HG03108 (cell line): ENCODE data around the gene ABCG1.

Experiments
- ATAC-seq: cut with Tn5 transposase; IDR thresholded peaks from one replicate; pipeline ENCODE4 v1.9.1; 2021; ENCODE audit warnings: moderate library complexity; ENCODE audit not compliant: unreplicated experiment

The ABCG1 gene

GRCh38 chr21:42250422-42251403, 31.8 kb downstream of the ABCG1 start:
- ATAC-seq: no peak

- ATAC-seq: no peak
Observed at GRCh38 chr21:42251654-42252324, 32.8 kb downstream of the ABCG1 start.

- no peak for ATAC-seq
Observed at GRCh38 chr21:42252325-42252654, 33.4 kb downstream of the ABCG1 start.

- no peak for ATAC-seq
Observed at GRCh38 chr21:42252778-42253340, 33.9 kb downstream of the ABCG1 start.

GRCh38 chr21:42253466-42253865, 34.5 kb downstream of the ABCG1 start:
- ATAC-seq: no peak

- no peak for ATAC-seq
Observed at GRCh38 chr21:42254083-42254482, 35.1 kb downstream of the ABCG1 start.

GRCh38 chr21:42254651-42255601, 36.0 kb downstream of the ABCG1 start:
- no peak for ATAC-seq

- no peak for ATAC-seq
Observed at GRCh38 chr21:42255825-42256224, 36.9 kb downstream of the ABCG1 start.

- no peak for ATAC-seq
Observed at GRCh38 chr21:42256316-42256715, 37.4 kb downstream of the ABCG1 start.

- ATAC-seq: no peak
Observed at GRCh38 chr21:42257091-42257765, 38.3 kb downstream of the ABCG1 start.

- peak; percentile 62 for ATAC-seq
Observed at GRCh38 chr21:42258150-42258884, 39.4 kb downstream of the ABCG1 start.

GRCh38 chr21:42258885-42259407, 40.0 kb downstream of the ABCG1 start:
- no peak for ATAC-seq

- no peak for ATAC-seq
Observed at GRCh38 chr21:42260121-42260520, 41.2 kb downstream of the ABCG1 start.

- ATAC-seq: no peak
Observed at GRCh38 chr21:42261829-42262200, 42.9 kb downstream of the ABCG1 start.

- no peak for ATAC-seq
Observed at GRCh38 chr21:42262831-42263231, 43.9 kb downstream of the ABCG1 start.

- ATAC-seq: no peak
Observed at GRCh38 chr21:42263591-42264131, 44.7 kb downstream of the ABCG1 start.

GRCh38 chr21:42264245-42265195, 45.6 kb downstream of the ABCG1 start:
- ATAC-seq: no peak

- no peak for ATAC-seq
Observed at GRCh38 chr21:42265231-42265812, 46.4 kb downstream of the ABCG1 start.
